Right lobe of liver (tissue), 6 donors: ENCODE data around the gene ANKS4B. TPM values are rescaled to one million over a fixed set of nuclear protein-coding genes. Genes with fewer than 3 reads are reported as not detected.
"Not testable (repeated sequence)": the region's sequence is repeated elsewhere in the genome, so short reads cannot be mapped to it uniquely, and the experiment has no call there.

Experiments used
- ATAC-seq, 4 donors: fragments of 200-7000 bp; cut with Tn5 transposase; one replicate each; pipeline ENCODE4 v1.9.1; 2020; ENCODE audit warnings: mild to moderate bottlenecking in 4 of 4, moderate library complexity in 4 of 4
- DNase-seq, 3 donors: peaks; one replicate each; pipeline ENCODE4 v3.0.0-alpha.2; 2020
- H3K27ac ChIP-seq, 3 donors: fragments of 200-600 bp; one replicate each; pipeline ENCODE4 v1.8.0; 2022
- H3K27me3 ChIP-seq, 2 donors: fragments of 200-600 bp; one replicate each; pipeline ENCODE4 v1.8.0; 2022
- H3K36me3 ChIP-seq, 4 donors: fragments of 200-600 bp; sonication (generic) in 1 of 4; one replicate each; pipeline versions ENCODE4 v1.5.1 to v1.8.0; 2017 to 2022; ENCODE audit warnings: control low read depth in 1 of 4
- H3K4me1 ChIP-seq, 4 donors: fragments of 200-600 bp; sonication (generic) in 1 of 4; one replicate each; pipeline versions ENCODE4 v1.5.1 to v1.8.0; 2017 to 2022; ENCODE audit warnings: control low read depth in 1 of 4
- H3K4me3 ChIP-seq, 3 donors: fragments of 200-600 bp; one replicate each; pipeline ENCODE4 v1.8.0; 2022
- H3K9me3 ChIP-seq, 4 donors: fragments of 200-600 bp; sonication (generic) in 1 of 4; one replicate each; pipeline versions ENCODE4 v1.5.1 to v1.8.0; 2017 to 2022; ENCODE audit warnings: control low read depth in 1 of 4
- CTCF ChIP-seq, 4 donors: fragments of 200-600 bp in 3 of 4; fragments of 450-650 bp in 1 of 4; IDR thresholded peaks; one replicate each; pipeline versions ENCODE4 v1.5.1 to v1.8.0; 2016 to 2022; ENCODE audit warnings: antibody characterized with exemption in 4 of 4, mild to moderate bottlenecking in 2 of 4
- POLR2A ChIP-seq: fragments of 450-650 bp; IDR thresholded peaks from one replicate; pipeline ENCODE4 v1.6.1; 2017; ENCODE audit warnings: antibody characterized with exemption, mild to moderate bottlenecking
- WGBS: methylation state at CpG from one replicate; pipeline ENCODE4 v1.1.6; 2018; ENCODE audit warnings: low coverage, low lambda C conversion rate; ENCODE audit not compliant: insufficient coverage; ENCODE audit errors: missing lambda C conversion rate; 5-methylcytosine and 5-hydroxymethylcytosine counted together
- intact Hi-C, 2 donors: fragments of 100-400 bp; cut with DNase I; formaldehyde crosslinking; loops; one replicate each; pipeline versions ENCODE4 v1.11.2 to v1.14.1; 2022
- total RNA-seq, 6 experiments: library from RNA; depleted of rRNA in 2 of 6; stranded (reverse); fragments of >200 nt in 2 of 6; fragmentation: NEBNext Ultra II Directional in 3 of 6; extraction: Animal tissue kit (Norgen Biotek cat#: 25700) in 3 of 6; gene quantifications; one replicate each; pipeline versions ENCODE4 v1.1.0 to v1.2.4, GENCODE V29; 2016 to 2023
- donor health status: DM: no; HTN: yes; CAD: no.
- donor health status: DM: no; HTN: no; CAD: no.
- donor health status: DM: no; HTN: no; CAD: no.
- donor health status: DM: no; HTN: yes; CAD: no.
- donor health status: DM: no; HTN: yes; CAD: no.

The ANKS4B gene
- total RNA-seq, 6 experiments from 2014 or later: 10.0 to 16.3 (median 11.4) TPM

GRCh38 chr16:21236831-21237230 is 3.3 kb downstream of the ANKS4B start:
- no peaks in the 10 kb centered on the region for H3K9me3 ChIP-seq
- H3K4me1 ChIP-seq: peaks cover 0 to 16% (median 3%) of the 10 kb centered on the region in 4 donors
- H3K36me3 ChIP-seq: no peaks in the 10 kb centered on the region
- ATAC-seq: no peak
- 87% methylated on average over 5 of the region's 5 CpGs for WGBS
- no peak overlapping the region for H3K4me3 ChIP-seq
- H3K27ac ChIP-seq: no peak overlapping the region
- no peak for DNase-seq
- intact Hi-C loops: no loop called here
- no peaks in the 10 kb centered on the region for H3K27me3 ChIP-seq
- no peak for TF ChIP-seq POLR2A
- TF ChIP-seq CTCF (IDR thresholded peaks at IDR 0.05): no peak

- no peak for DNase-seq
- no peaks in the 10 kb centered on the region for H3K9me3 ChIP-seq
- no peaks in the 10 kb centered on the region for H3K36me3 ChIP-seq
- no peak overlapping the region for H3K4me3 ChIP-seq
- intact Hi-C loops: no loop called here
- 56% methylated on average over 4 of the region's 4 CpGs for WGBS
- no peak for ATAC-seq
- no peak overlapping the region for H3K27ac ChIP-seq
- no peaks in the 10 kb centered on the region for H3K27me3 ChIP-seq
- peaks cover 0 to 14% (median 4%) of the 10 kb centered on the region in 4 donors for H3K4me1 ChIP-seq
- TF ChIP-seq POLR2A (no peak), CTCF (IDR thresholded peaks at IDR 0.05) (no peak)
Measured at GRCh38 chr16:21239646-21240045, 6.1 kb downstream of the ANKS4B start.

GRCh38 chr16:21242756-21243155 is 9.3 kb downstream of the ANKS4B start:
- Histone ChIP-seq H3K27me3 (no peaks in the 10 kb centered on the region), H3K27ac (no peak overlapping the region), H3K36me3 (no peaks in the 10 kb centered on the region), H3K9me3 (no peaks in the 10 kb centered on the region), H3K4me3 (no peak overlapping the region), H3K4me1 (peaks cover 0 to 35% (median 2%) of the 10 kb centered on the region in 4 donors)
- WGBS: 6% methylated on average over 2 of the region's 2 CpGs
- TF ChIP-seq CTCF (IDR thresholded peaks at IDR 0.05) (no peak), POLR2A (no peak)
- ATAC-seq (no peak), DNase-seq (no peak)
- intact Hi-C loops: no loop called here

GRCh38 chr16:21244518-21245215 is 11.2 kb downstream of the ANKS4B start:
- peak; percentile 26 to 38 (median 37) for ATAC-seq
- no peak for DNase-seq
- TF ChIP-seq CTCF (IDR thresholded peaks at IDR 0.05) (no peak), POLR2A (no peak)

GRCh38 chr16:21248179-21248578 is 14.7 kb downstream of the ANKS4B start:
- H3K36me3 ChIP-seq: peaks cover 0 to 18% (median 9%) of the 10 kb centered on the region in 4 donors
- H3K27me3 ChIP-seq, H3K4me3 ChIP-seq, H3K9me3 ChIP-seq, ATAC-seq, H3K27ac ChIP-seq, DNase-seq, intact Hi-C loops: not testable (repeated sequence)
- peaks cover 0 to 28% (median 2%) of the 10 kb centered on the region in 4 donors for H3K4me1 ChIP-seq
- WGBS: 92% methylated on average over 4 of the region's 4 CpGs

More at GRCh38 chr16:21244518-21245215, 11.2 kb downstream of the ANKS4B start:
- Histone ChIP-seq H3K27me3 (no peaks in the 10 kb centered on the region), H3K4me3 (no peak overlapping the region), H3K27ac (no peak overlapping the region), H3K4me1 (peaks cover 0 to 35% (median 2%) of the 10 kb centered on the region in 4 donors), H3K9me3 (no peaks in the 10 kb centered on the region), H3K36me3 (peaks cover 0 to under 1% (median 0%) of the 10 kb centered on the region in 4 donors)
- WGBS: 84% methylated on average over 7 of the region's 7 CpGs
- intact Hi-C loops: no loop called here
